AG10803 (cell line): ENCODE data around the gene GSN.
A peak's percentile ranks its signal among the peaks of the same experiment; 100 is the strongest.

ENCODE experiments used
- DNase-seq: peaks from one replicate; pipeline ENCODE4 v3.0.0; 2010; ENCODE audit warnings: low read depth
- H3K4me3 ChIP-seq: 2 replicates; pipeline ENCODE4 v1.5.1; 2011; ENCODE audit warnings: mild to moderate bottlenecking, low read length, control low read depth
- CTCF ChIP-seq: conservative IDR thresholded peaks from 2 replicates; pipeline ENCODE4 v1.5.1; 2011; ENCODE audit warnings: mild to moderate bottlenecking, low read length, control low read depth, inconsistent platforms

GSN gene

GRCh38 chr9:121326130-121326838 is 58.3 kb downstream of the GSN start:
- H3K4me3 ChIP-seq, result no peak overlapping the region
- no peak for TF ChIP-seq CTCF
- DNase-seq, result peak; percentile 94

- H3K4me3 ChIP-seq, result no peak overlapping the region
- TF ChIP-seq CTCF, result no peak
- DNase-seq, result no peak
Measured at GRCh38 chr9:121326901-121327613, 59.1 kb downstream of the GSN start.

GRCh38 chr9:121328476-121328875 is 60.5 kb downstream of the GSN start:
- DNase-seq, result peak; percentile 35
- no peak overlapping the region for H3K4me3 ChIP-seq
- no peak for TF ChIP-seq CTCF

GRCh38 chr9:121328876-121329681 is 61.1 kb downstream of the GSN start:
- no peak for TF ChIP-seq CTCF
- DNase-seq, result no peak
- H3K4me3 ChIP-seq, result no peak overlapping the region

GRCh38 chr9:121331549-121331948 is 63.6 kb downstream of the GSN start:
- TF ChIP-seq CTCF, result no peak
- no peak for DNase-seq
- no peak overlapping the region for H3K4me3 ChIP-seq

GRCh38 chr9:121331992-121332685 is 64.2 kb downstream of the GSN start:
- TF ChIP-seq CTCF, result peak; percentile 63
- DNase-seq, result peak; percentile 79
- no peak overlapping the region for H3K4me3 ChIP-seq
